HG03378 (cell line): ENCODE measurements around the gene TAPT1.

Experiments used
- ATAC-seq: cut with Tn5 transposase; IDR thresholded peaks from one replicate; pipeline ENCODE4 v1.9.1; 2021; ENCODE audit warnings: mild to moderate bottlenecking, moderate library complexity; ENCODE audit not compliant: unreplicated experiment

TAPT1 gene

DNA sequence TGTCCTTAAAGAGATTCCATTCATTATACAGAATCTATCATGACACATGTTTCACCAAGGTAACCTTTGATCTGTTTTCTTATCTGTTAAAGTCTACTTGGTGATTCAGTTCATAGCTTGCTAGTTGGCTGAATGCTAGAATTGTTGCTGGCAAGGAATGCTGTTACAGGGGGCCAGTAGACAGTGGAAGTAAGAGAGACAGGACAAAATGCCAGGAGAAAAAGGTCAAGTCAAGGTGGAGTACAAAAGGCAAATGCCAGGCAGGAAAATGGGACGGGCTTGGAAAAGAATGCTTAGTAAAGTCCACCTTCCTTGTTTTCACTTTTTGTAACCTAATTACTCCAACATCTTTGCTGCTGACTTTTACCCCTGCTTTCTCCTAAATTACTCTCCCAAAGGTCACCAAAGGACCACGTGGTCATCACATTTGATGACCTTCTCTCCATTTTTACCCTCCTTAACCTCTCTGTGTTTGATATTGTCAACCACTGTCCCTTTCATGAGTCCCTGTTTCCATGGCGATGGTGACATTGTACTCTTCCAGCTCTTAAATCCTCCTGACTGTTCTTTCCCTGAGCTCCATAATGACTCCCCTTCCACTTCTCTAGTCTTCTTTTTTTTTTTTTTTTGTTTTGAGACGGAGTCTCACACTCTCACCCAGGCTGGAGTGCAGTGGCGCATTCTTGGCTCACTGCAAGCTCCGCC, 24.5 kb upstream of the TAPT1 start:
- no peak for ATAC-seq

DNA sequence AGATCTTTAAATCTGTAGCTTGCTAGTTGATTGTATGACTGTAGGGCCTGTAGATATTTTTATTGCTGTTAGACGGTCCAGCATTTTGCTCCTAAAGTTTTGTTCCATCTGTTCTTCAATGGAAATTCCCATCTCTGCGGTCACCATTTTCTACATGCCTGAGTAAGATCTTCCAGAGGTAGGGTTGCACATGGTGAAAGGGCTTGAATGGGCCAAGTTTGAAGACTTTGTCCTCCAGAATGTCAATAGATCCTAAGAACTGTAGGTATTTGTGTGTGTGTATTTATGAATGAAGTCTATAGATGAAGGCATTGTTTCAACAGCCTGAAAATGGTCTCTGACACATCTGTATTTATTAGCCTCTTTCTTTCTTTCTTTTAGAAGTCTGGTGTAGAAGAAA, 22.3 kb upstream of the TAPT1 start:
- ATAC-seq: no peak

DNA sequence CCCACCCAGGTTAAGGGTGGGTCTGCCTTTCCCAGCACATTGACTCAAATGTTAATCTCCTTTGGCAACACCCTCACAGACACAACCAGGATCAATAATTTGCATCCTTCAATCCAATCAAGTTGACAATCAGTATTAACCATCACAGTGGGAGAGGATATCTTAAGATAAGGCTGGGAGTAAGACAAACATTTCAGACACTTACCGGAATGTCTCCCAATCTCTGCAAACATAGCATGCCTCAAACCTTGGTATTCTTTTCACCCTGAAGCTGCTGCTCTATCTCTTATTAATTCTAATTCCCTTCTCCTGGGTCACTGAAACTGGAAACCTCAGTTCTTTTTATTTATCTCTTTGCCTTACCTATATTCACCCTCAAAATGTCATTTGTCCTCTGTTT, 19.0 kb upstream of the TAPT1 start:
- no peak for ATAC-seq

DNA sequence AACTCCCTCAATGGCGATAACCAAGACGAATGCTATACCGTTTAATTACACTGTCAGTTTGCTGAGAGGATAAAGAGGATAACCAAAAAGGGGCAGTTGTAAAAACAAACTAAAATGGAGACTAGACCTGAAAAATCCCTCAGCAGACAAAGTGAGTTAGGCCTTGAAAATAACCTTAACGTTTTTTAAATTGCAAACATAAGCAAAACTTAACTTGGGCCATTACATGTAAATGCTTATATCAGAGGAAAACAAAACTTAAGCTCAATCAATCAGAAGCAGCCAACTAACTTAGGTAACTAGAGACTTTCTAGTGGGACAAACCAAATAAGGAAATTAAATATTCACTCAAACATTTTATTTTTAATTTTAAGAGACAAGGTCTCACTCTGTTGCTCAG, 17.0 kb upstream of the TAPT1 start:
- no peak for ATAC-seq

DNA sequence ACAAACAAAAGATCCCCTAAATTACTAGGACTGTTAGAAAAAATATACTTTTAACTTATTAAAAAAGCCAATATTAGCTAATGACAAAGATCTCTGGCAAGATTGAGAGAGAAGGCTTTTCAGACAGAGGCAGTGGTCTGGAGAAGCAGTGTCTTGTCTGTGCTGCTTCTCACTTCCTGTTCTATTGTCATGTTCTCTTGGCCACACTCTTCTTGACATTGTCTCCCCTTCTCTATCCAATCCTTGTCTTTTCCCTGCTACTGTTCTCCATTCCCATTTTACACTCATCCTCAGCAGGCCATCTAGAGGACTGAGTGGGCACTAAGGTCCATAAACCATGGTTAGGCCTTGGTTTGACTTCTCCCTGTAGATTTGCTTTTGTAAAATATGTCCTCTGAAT, 14.0 kb upstream of the TAPT1 start:
- no peak for ATAC-seq

DNA sequence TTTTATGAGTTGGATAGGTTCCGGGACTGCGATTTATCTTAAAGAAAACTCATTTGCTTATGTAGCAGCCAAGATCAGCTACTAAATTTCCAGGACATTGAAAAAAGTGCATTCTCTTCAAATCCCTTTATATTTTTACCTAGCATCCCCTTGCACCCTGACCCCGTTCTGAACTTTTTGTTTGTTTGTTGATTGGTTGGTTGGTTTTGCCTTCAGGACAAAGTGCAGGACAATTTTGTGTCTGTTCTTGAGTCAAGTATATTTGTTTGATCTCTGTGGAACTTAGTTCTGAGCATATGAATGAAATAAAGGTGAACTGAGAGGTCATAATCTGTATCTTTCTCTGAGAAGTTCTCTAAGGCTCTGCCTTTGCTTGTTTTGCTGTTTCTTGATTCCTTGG, 12.8 kb upstream of the TAPT1 start:
- no peak for ATAC-seq

DNA sequence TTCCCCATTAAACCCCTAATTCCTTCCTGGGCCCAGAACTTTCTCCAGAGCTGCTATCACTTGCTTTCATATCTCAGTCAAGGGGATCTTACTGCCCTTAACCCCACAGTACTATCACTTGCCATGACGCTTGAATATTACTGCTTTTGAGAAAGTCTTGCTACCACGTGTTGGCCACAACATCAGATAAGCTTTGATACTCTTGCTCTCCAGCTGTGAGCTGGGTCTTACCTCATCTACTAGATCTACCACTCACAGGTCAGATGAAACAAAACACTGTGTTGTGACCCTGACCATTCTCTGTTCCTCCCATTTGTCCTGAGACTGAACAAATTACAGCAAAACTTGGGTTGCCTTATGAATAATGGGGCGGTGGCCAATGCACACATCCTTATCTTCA, 12.1 kb upstream of the TAPT1 start:
- ATAC-seq: no peak

DNA sequence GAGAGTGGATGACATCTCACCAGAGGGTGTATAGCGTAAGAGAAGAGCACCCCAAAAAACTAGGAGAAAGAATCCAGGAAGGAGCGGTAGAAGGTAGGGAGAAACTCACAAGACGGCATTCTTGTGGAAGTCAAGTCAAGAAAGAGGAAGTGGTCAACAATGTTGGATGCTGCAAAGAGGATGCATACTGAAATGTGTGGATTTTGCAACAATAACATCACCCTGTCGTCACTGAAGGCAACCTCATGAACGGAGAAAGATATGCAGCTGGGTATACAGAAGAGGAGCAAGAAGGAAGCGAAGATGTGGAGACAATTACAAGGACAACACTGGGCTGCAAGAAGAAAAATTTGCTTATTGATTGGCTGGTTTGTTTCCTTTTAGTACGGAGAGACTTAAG, 11.4 kb upstream of the TAPT1 start:
- no peak for ATAC-seq

DNA sequence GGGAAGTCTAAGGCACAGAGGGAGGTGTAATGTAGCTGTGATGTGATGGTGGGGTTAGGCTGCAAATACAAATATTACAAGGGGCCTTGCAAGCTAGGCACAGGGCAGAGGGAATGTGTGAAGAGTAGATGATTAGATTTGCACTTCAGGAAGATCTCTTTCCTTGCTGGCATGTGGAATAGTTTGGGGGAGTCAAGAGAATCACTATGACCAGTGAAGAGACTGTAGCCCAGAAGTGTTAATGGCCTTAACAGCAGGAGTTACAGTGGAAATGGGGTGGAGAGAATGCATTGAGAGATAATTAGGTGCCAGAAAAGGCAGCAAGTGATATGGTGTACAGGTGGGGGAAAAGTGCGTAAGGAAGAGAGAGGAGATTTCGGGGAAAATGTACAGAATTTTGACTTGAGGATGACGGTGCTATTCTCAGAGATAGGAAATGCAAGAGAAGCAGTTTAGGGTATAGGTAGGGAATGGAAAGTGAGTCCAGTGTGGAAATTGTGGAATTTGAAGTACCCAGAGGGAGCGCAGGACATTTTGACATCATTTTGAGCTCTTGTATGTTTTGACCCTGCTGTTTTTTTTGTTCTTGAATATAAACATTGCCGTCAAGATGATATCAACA, 10.2 kb upstream of the TAPT1 start:
- ATAC-seq: no peak

DNA sequence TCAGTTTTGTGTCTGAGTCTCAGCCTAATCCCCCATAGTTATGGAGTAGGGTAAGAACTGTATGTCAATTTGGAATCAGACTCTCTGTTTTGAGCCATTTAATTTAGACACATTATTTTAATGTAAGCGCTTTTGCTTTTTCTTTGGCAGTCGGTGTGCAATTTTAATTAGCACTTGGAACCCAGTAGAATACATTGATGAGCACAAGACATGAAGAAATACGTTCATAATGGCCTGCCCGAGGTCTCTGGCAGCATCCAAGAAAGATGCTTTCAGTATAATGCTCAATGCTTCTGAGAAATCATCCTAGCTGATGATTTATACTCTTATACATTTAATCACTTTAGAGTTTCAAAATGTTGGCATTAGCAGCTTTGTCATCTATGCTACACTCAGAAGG, 8.9 kb upstream of the TAPT1 start:
- ATAC-seq: no peak

DNA sequence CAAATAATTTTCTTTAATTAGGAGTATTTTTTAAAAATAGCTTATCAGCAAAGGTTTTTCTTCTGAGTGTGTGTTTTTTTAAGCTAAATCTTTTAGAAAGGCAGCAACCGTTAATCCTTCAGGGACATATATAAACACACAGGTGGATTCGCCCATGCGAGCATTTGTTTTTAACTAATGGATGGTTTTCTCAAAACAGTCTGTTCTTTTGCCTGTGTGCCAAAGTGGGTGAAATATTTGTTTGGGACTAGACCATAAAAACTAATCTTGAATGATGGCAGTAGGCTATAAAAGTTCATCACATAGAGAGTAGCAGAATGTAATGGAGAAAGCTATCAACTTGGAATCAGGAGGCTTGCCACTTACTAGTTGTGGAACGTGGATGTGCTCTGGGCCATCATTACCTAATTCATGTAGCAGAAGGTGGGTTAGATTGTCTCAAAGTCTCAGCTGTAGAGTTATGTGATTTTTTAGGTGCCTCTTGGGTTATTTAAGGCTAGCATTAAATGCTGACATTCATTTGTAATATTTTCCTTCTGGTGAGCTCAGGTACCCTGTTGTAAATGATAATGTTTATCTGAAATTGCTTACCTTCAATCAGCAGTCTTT, 7.4 kb upstream of the TAPT1 start:
- ATAC-seq: no peak

DNA sequence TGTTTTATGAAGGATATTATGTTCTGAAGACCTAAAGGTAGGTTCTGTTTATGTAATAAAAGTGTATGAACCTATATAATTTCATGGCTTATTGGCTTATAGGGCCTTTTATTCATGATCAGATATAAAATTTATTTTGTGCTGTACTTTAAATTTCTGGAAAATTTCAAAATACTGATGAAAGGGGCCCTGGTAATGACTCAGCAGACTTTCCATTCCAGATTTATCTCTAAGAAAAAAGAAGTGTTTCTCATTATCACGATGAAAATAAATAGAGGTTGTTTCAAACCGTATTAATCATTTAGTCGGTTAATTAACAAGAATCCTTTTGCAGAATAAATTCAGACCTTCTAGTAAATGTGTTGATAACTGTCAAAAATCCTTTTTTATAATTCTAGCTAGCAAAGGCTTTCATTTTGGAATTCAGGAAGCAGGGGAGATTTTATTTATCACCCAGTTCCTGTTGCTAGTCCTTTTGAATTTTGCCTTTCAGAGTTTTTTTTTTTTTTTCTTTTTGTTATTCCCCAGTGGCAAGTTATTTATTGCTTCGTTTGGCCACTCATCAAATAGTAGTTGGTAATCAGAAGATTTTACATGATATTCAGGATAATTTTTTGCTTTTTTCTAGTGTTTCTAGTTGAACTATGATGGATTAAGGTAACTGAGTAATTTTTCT, 5.4 kb upstream of the TAPT1 start:
- no peak for ATAC-seq

DNA sequence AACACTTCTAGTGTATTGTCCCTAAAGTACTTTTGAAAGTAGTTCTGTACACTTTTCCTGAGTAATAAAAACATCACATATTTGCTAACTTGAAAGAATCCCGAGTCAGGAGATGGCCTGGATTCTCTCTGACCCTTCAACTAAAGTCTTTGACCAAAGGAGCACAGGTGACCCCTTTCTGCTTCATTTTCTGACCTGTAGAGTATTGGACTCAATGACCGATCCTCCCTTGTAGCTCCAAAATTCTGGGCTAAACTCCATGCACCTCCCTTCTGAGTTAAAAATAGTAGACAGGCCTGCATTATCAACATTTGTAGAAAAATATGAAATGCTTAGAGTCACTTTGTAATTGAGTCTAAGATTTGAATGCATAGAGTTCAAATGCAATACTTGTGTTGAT, 4.0 kb upstream of the TAPT1 start:
- ATAC-seq: no peak

DNA sequence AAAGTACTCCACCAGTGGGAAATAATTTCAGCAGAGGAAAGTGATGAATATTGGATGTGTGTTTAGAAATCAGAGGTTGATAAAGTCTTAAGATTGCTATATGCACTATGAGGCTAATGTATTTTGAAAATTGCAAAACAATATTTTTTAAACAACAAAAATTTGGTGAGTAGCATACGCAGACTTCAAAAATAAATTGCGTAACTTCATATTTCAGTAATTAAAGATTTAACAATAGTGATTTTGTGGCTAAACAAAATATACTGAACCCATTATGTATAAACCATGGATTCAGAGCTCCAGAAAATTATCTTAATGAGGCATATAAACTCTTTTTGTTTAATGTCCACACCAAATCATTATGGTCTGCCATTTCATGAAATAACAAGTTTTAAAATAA, 3.3 kb upstream of the TAPT1 start:
- ATAC-seq: no peak

DNA sequence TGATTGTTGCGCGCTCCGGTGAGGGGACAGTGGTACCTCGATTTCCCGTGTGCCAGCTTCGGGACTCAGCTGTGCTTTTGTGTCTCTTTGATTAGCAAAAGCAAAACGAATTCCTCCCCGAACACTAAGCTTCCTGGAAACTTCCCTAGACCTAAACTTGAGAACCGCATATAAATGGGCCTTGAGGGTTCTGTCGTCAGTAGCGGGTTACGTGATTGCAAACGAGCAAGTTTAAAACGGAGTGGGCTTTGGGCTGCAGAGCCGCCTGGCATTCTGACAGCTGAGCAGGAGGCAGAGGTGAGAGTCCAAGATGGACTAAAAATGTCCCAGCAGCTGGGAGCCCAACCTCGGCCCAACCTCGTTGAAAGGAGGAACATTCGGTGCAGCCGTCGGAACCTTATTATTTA, 1.2 kb upstream of the TAPT1 start:
- peak; percentile 12 for ATAC-seq

DNA sequence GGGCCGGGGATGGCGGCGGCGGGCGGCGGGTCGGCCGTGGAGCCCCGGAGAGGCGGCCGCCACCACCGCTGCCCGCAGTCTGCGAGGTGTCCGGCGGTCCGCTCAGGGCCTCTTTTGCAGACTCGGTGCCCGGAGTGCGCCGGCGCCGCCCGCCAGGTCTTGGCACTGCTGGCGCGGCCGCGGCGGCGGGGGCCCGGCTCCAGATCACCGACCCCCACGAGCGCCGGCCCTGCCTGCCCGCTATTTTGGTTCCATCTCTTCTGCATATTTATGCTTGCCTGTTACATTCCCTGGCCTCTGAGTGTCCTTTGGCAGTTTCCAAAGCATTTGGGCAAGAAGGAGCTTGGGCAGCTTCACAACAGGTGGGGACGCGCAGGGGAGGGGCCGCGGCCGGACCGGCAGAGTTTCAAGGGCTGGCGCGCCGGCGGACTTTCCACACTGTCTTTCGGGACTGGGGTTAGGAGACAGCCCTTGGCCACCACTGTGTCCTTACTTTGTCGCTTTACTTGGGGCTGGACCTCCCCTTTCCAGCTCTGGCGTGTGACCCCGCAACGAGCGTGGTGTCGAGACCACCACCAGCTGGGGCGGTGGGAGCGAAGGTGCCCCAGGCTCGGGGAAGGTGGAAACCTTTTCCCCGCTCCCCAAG, 668 bp upstream of the TAPT1 start:
- ATAC-seq: peak; percentile 46

DNA sequence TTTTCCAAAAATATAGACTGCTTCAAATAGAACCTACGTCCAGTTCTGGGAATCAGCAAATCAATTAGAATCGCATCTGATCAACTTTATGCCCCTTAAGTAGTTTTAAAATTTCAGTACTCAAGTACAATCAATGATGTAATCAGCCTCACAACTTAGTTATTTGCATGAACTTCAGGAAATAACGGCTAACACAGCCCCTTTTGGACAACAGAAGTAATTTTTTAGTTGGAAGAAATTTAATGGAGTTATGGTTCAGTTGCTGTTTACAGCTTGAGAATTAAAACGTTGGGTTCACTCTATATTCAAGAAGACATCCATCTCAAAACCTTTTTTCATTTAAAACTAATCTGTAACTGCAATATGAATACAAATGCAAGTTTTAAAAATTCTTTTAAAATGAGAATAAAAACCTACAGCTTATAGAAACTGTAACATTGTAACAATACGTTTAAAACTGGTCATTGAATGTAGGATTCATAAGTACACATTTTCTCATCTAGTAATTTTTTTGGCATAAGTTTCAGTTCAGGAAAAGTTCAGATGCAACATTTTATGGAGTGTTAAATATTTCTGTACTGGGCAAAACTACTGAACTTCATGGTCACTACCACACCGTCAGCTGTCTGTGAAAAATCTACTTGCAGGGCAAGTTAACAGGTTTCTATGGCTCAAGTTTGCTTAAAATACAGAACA, 956 bp downstream of the TAPT1 start:
- peak; percentile 7 for ATAC-seq

DNA sequence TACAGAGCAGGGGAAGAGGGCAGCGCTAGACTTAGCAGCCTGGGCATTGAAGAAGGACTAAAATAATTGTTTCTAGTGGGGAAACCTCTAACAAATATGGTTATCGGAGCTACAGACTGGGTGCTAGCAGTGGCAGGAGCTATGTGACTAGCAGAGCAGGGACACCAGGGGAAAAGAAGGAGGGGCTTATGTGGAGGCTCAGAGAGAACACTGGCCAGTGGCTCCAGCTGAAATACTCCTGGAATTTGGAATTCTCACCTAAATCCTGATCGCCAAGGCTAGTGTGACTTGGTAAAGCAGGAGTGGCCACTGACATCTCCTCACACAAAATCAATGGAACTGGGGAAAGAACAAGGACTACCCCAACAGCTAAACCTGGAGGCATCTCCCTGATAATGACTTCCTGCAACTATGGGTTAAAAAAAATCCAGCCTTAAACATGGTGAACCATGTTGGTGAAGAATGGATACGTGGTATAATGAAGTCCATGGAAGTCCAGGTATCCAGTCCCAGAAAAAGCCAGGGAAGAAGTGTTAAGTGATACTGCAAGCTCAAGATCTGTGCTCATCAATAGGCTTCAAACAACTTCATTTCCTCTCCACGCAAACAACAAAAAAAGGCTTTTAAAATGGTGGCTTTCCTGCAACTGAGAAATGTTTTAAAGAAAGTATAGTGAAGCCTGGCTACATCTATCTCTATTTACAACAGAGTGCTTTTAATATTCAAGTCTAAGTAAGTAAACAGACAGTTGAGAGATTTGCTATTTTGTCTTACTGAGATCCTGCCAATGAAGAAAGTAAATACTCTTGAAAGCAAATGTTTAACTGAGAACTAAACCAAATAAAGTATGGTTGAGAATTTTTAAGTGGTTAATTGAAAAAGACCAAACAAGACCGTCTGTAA, 1.8 kb downstream of the TAPT1 start:
- ATAC-seq: no peak

DNA sequence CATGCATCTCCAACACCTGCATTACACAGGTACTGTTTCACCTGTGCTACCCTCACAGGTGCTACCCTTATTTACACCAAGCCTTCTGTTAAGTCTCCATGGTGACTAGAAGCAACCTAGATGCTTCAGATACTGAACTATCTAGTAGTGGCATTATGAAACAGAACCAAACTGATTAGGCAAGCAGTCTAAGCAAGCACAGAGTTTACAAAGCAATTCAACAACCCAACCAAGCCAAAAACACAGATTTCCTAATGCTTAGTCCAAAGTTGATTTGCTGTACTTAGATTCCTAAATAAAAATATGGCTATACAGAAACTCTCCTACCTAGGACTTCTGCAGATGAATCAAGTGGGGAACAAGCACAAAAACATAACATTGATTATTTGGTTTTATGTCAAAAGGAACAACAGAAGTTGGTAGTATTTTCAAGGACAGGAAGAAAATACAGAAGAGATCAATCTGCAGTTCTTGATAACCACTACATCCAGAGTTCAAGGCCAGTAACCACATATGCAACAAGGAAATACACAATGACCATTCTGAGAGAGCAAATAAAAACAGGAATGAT, 3.2 kb downstream of the TAPT1 start:
- no peak for ATAC-seq

DNA sequence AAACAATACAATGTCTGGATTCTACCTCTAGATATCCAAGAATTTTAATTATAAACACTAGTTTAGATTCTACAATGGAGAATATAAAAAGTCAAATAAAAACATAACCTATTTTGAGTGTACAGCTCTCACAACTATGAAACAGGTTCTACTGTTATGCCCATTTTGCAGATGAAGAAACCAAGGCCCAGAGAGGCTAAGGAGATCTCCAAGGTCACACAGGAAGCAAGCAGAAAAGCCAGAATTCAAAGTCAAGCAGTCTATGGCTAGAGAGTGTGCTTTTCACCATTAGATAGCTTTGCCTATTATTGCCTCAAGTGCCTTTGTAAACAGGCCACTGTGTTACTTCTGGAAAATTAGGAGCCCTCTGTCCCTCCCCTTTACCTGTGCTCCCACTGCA, 7.3 kb downstream of the TAPT1 start:
- ATAC-seq: no peak
